GM19035 (cell line): ENCODE data around the gene ASB10.

ENCODE experiments used
- ATAC-seq: cut with Tn5 transposase; IDR thresholded peaks from one replicate; pipeline ENCODE4 v1.9.1; 2021; ENCODE audit not compliant: unreplicated experiment

ASB10 gene

GRCh38 chr7:151210087-151210854 lies 23.2 kb upstream of the ASB10 start, which contains the start of gene H2BK1:
TSS of gene H2BK1 (minus strand) at chr7:151210488. CDS start at chr7:151210318, 170 bp downstream.
- ATAC-seq: no peak

GRCh38 chr7:151209588-151209987 lies 22.5 kb upstream of the ASB10 start:
- ATAC-seq: no peak

GRCh38 chr7:151208253-151208862 lies 21.3 kb upstream of the ASB10 start:
- ATAC-seq: no peak

GRCh38 chr7:151207804-151208203 lies 20.8 kb upstream of the ASB10 start:
- no peak for ATAC-seq

- no peak for ATAC-seq
Measured at GRCh38 chr7:151207315-151207714, 20.3 kb upstream of the ASB10 start.

- no peak for ATAC-seq
Measured at GRCh38 chr7:151206914-151207313, 19.9 kb upstream of the ASB10 start.

- ATAC-seq: no peak
Measured at GRCh38 chr7:151205730-151206129, 18.7 kb upstream of the ASB10 start.

GRCh38 chr7:151204383-151205032 lies 17.5 kb upstream of the ASB10 start:
- no peak for ATAC-seq

- no peak for ATAC-seq
Measured at GRCh38 chr7:151202836-151203235, 15.8 kb upstream of the ASB10 start.

- no peak for ATAC-seq
Measured at GRCh38 chr7:151201751-151202150, 14.7 kb upstream of the ASB10 start.

GRCh38 chr7:151201344-151201743 lies 14.3 kb upstream of the ASB10 start:
- ATAC-seq: no peak

GRCh38 chr7:151198945-151199848 lies 12.1 kb upstream of the ASB10 start:
- ATAC-seq: no peak

- ATAC-seq: no peak
Measured at GRCh38 chr7:151197932-151198331, 10.9 kb upstream of the ASB10 start.

- no peak for ATAC-seq
Measured at GRCh38 chr7:151195616-151196450, 8.8 kb upstream of the ASB10 start.

GRCh38 chr7:151194188-151194587 lies 7.1 kb upstream of the ASB10 start:
- ATAC-seq: no peak

GRCh38 chr7:151193203-151193978 lies 6.3 kb upstream of the ASB10 start:
- no peak for ATAC-seq

- ATAC-seq: no peak
Measured at GRCh38 chr7:151192002-151192539, 5.0 kb upstream of the ASB10 start.

GRCh38 chr7:151191544-151191943 lies 4.5 kb upstream of the ASB10 start:
- ATAC-seq: no peak

GRCh38 chr7:151189038-151189437 lies 2.0 kb upstream of the ASB10 start:
- no peak for ATAC-seq
